Measurements from ENCODE around the gene DIP2C. TPM values are rescaled to one million over a fixed set of nuclear protein-coding genes. Genes with fewer than 3 reads are reported as not detected.
"Not testable (repeated sequence)": the region's sequence is repeated elsewhere in the genome, so short reads cannot be mapped to it uniquely, and the experiment has no call there.

Gene DIP2C
- total and polyA plus RNA-seq, 2 experiments from 2014 or later = 9.1 to 15.8 TPM

- Histone ChIP-seq H3K4me3 (no peak overlapping the region), H3K9me3 (ENCODE audit: low read depth) (no peaks in the 10 kb centered on the region), H3K36me3 (no peaks in the 10 kb centered on the region), H3K27me3 (no peaks in the 10 kb centered on the region), H3K27ac (no peak overlapping the region), H3K4me1 (ENCODE audit: low read depth) (peaks cover 3% of the 10 kb centered on the region)
- no peak for TF ChIP-seq CTCF (IDR thresholded peaks at IDR 0.05; ENCODE audit: low read depth, low read length)
- DNase-seq (ENCODE audit: low read depth in 1 of 2, low spot score in 1 of 2) = no peak
Observed at GRCh38 chr10:269440-270074, 419.9 kb downstream of the DIP2C start.

DNA sequence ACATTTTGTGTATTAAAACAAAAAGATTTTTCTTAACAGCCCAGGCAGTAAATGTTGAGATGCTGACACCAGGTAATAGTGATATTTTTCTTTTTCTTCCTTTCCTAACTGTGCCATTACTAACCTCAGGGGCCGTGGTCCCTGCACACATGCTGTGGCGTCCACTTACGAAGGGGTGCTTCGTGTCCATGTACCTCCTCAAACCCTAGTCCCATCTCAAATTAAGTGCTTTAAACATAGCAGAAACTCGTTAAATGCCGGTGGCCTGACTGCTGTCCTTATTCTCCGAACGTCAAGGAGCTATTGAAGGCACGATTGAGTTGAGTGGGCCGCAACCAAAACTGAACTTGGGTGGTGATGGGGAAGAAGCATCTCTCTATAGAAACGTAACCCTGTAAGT lies 421.8 kb downstream of the DIP2C start:
- TF ChIP-seq CTCF (IDR thresholded peaks at IDR 0.05; ENCODE audit: low read depth, low read length) = no peak
- Histone ChIP-seq H3K4me3 (no peak overlapping the region), H3K36me3 (no peaks in the 10 kb centered on the region), H3K4me1 (ENCODE audit: low read depth) (no peaks in the 10 kb centered on the region), H3K27ac (no peak overlapping the region), H3K27me3 (no peaks in the 10 kb centered on the region), H3K9me3 (ENCODE audit: low read depth) (no peaks in the 10 kb centered on the region)
- no peak for DNase-seq (ENCODE audit: low read depth in 1 of 2, low spot score in 1 of 2)

- Histone ChIP-seq H3K4me1 (ENCODE audit: low read depth) (no peaks in the 10 kb centered on the region), H3K36me3 (no peaks in the 10 kb centered on the region), H3K27me3 (no peaks in the 10 kb centered on the region), H3K9me3 (ENCODE audit: low read depth) (no peaks in the 10 kb centered on the region), H3K4me3 (no peak overlapping the region), H3K27ac (no peak overlapping the region)
- no peak for TF ChIP-seq CTCF (IDR thresholded peaks at IDR 0.05; ENCODE audit: low read depth, low read length)
- DNase-seq (ENCODE audit: low read depth in 1 of 2, low spot score in 1 of 2) = peak in 1 of 2 donors; percentile 68
Observed at GRCh38 chr10:266974-267425, 422.5 kb downstream of the DIP2C start.

DNA sequence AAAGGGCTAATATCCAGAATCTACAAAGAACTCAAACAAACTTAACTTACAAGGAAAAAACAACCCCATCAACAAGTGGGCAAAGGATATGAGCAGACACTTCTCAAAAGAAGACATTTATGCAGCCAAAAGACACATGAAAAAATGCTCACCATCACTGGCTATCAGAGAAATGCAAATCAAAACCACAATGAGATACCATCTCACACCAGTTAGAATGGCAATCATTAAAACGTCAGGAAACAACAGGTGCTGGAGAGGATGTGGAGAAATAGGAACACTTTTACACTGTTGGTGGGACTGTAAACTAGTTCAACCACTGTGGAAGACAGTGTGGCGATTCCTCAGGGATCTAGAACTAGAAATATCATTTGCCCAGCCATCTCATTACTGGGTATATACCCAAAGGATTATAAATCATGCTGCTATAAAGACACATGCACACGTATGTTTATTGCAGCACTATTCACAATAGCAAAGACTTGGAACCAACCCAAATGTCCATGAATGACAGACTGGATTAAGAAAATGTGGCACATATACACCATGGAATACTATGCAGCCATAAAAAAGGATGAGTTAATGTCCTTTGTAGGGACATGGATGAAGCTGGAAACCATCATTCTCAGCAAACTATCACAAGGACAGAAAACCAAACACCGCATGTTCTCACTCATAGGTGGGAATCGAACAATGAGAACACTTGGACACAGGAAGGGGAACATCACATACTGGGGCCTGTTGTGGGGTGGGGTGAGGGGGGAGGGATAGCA lies 423.5 kb downstream of the DIP2C start:
- not testable (repeated sequence) for H3K36me3 ChIP-seq; DNase-seq (ENCODE audit: low read depth in 1 of 2, low spot score in 1 of 2); H3K4me3 ChIP-seq; H3K27me3 ChIP-seq; H3K4me1 ChIP-seq (ENCODE audit: low read depth); H3K9me3 ChIP-seq (ENCODE audit: low read depth); H3K27ac ChIP-seq

DNA sequence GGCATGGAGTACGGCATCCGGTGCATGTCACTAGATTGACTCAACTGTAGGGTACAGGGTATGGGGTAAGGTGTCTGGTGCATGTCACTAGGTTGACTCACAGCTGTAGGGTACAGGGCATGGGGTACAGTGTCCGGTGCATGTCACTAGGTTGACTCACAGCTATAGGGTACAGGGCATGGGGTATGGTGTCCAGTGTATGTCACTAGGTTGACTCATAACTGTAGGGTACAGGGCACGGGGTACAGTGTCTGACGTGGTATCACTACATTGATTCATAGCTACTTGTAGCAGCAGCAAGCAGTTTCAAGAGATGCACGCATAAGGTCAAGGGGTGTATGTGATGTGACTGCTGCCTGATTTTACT lies 424.4 kb downstream of the DIP2C start:
- H3K36me3 ChIP-seq; DNase-seq (ENCODE audit: low read depth in 1 of 2, low spot score in 1 of 2); H3K27ac ChIP-seq; H3K4me3 ChIP-seq; H3K27me3 ChIP-seq; H3K9me3 ChIP-seq (ENCODE audit: low read depth); H3K4me1 ChIP-seq (ENCODE audit: low read depth): not testable (repeated sequence)

DNA sequence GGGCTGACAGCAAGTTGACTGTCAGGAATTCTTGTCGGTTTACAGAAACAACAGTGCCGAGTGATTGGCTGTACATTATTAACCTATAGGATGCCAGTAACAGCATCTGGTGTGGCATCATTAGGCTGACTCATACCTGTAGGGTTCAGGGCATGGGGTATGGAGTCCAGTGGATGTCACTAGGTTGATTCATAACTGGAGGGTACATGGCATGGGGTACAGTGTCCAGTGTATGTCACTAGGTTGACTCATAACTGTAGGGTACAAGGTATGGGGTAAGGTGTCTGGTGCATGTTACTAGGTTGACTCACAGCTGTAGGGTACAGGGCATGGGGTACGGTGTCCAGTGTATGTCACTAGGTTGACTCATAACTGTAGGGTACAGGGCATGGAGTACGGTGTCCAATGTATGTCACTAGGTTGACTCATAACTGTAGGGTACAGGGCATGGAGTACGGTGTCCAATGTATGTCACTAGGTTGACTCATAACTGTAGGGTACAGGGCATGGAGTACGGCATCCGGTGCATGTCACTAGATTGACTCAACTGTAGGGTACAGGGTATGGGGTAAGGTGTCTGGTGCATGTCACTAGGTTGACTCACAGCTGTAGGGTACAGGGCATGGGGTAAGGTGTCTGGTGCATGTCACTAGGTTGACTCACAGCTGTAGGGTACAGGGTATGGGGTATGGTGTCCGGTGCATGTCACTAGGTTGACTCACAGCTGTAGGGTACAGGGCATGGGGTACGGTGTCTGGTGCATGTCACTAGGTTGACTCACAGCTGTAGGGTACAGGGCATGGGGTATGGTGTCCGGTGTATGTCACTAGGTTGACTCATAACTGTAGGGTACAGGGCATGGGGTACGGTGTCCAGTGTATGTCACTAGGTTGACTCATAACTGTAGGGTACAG lies 425.1 kb downstream of the DIP2C start:
- not testable (repeated sequence) for H3K9me3 ChIP-seq (ENCODE audit: low read depth); H3K36me3 ChIP-seq; H3K27ac ChIP-seq; H3K27me3 ChIP-seq; H3K4me3 ChIP-seq; DNase-seq (ENCODE audit: low read depth in 1 of 2, low spot score in 1 of 2); H3K4me1 ChIP-seq (ENCODE audit: low read depth)
